Renal cortex interstitium (tissue), 15 donors: ENCODE data around the gene SV2C. TPM values are rescaled to one million over a fixed set of nuclear protein-coding genes. Genes with fewer than 3 reads are reported as not detected.
"Not testable (repeated sequence)": the region's sequence is repeated elsewhere in the genome, so short reads cannot be mapped to it uniquely, and the experiment has no call there.

Experiments used
- DNase-seq, 11 donors: peaks; one replicate each; pipeline ENCODE4 v3.0.0-alpha.2; 2013; ENCODE audit warnings: low read depth in 9 of 11, low spot score in 4 of 11; ENCODE audit errors: extremely low read depth in 1 of 11
- long read RNA-seq, 16 experiments: transcript quantifications; one replicate each; lab custom pipeline, GENCODE V29; 2026
- polyA plus RNA-seq, 3 donors: library from polyadenylated mRNA; unstranded; fragments of 120-200 nt; gene quantifications; one replicate each; pipeline ENCODE4 v1.2.1, GENCODE V29; 2013; ENCODE audit not compliant: insufficient read length in 3 of 3

SV2C gene, protein sequence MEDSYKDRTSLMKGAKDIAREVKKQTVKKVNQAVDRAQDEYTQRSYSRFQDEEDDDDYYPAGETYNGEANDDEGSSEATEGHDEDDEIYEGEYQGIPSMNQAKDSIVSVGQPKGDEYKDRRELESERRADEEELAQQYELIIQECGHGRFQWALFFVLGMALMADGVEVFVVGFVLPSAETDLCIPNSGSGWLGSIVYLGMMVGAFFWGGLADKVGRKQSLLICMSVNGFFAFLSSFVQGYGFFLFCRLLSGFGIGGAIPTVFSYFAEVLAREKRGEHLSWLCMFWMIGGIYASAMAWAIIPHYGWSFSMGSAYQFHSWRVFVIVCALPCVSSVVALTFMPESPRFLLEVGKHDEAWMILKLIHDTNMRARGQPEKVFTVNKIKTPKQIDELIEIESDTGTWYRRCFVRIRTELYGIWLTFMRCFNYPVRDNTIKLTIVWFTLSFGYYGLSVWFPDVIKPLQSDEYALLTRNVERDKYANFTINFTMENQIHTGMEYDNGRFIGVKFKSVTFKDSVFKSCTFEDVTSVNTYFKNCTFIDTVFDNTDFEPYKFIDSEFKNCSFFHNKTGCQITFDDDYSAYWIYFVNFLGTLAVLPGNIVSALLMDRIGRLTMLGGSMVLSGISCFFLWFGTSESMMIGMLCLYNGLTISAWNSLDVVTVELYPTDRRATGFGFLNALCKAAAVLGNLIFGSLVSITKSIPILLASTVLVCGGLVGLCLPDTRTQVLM
- 1 to 10 TPM in 1 of 3 donors, under 1 TPM in 2; 0.23 to 1.3 (median 0.31) TPM for polyA plus RNA-seq
- long read RNA-seq, donor 1, result 0 reads
- long read RNA-seq, donor 2, result 0 reads
- long read RNA-seq, donor 3, result 0 reads
- long read RNA-seq, donor 4, result 0 reads
- long read RNA-seq, donor 5, result 0 reads
- long read RNA-seq, donor 6, result 0 reads
- long read RNA-seq, donor 7, result 0 reads
- long read RNA-seq, donor 8, result 0 reads
- long read RNA-seq, donor 9, result 0 reads
- long read RNA-seq, donor 10, partial matches to known transcripts, result 5 of 5 reads
- long read RNA-seq, donor 10, other reads (novel, unspliced or antisense), result 0 of 5 reads
- long read RNA-seq, donor 11, result 0 reads
- long read RNA-seq, donor 12, result 0 reads
- long read RNA-seq, donor 13, result 0 reads
- long read RNA-seq, donor 14, partial matches to known transcripts, result 14 of 14 reads
- long read RNA-seq, donor 14, other reads (novel, unspliced or antisense), result 0 of 14 reads
- long read RNA-seq, donor 15, result 0 reads
- long read RNA-seq, donor 16, result 0 reads

DNA sequence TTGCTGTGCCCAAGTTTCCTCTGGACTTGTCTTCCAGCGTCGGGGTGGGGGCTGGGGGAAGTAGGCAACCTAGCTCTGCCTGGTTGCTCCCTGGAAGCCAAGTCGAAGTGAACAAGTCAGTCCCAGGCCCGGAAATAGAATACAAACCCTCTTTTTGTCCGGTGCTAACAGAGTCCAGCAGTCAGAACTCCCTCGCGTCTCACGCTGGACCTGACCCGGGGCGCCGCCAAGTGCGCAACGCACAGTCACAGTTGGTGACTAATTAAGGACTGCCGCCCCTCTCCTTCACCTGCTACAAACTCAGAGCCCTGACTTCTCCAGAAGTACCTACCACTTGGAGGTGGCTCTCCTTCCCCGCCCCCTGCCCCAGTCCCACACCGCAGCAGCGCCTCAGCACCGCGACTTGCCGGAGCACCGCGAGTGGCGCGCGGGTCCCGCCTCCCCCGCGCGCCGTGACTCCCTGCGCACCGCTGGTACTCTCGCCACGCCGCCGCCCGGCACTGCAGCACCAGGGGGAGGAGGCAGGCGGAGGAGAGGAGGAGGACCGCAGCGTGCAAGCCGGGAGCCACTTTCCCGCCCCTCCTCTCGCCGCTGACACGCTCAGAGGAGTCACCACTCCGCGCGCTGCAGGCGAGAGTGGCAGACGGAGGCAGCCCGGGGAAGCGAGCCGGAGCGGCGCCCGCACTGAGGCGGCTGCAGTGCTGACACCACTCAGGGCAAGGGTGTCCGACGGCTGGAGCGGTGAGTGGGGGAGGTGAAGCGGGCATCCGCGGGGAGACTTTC is at the start of gene SV2C:
TSS of gene SV2C (plus strand) at position 612 of the 783 bp plus-strand sequence. CDS start 48,368 bp downstream, outside the sequence.
- DNase-seq, result peak in 4 of 11 donors; percentile 10 to 53 (median 30)

DNA sequence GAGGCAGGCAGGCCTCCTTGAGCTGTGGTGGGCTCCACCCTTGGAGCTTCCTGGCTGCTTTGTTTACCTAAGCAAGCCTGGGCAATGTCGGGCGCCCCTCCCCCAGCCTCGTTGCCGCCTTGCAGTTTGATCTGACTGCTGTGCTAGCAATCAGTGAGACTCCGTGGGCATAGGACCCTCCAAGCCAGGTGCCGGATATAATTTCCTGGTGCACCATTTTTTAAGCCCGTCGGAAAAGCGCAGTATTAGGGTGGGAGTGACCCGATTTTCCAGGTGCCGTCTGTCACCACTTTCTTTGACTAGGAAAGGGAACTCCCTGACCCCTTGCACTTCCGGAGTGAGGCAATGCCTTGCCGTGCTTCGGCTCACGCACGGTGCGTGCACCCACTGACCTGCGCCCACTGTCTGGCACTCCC is 45.4 kb upstream of the SV2C start:
- DNase-seq, result not testable (repeated sequence)

DNA sequence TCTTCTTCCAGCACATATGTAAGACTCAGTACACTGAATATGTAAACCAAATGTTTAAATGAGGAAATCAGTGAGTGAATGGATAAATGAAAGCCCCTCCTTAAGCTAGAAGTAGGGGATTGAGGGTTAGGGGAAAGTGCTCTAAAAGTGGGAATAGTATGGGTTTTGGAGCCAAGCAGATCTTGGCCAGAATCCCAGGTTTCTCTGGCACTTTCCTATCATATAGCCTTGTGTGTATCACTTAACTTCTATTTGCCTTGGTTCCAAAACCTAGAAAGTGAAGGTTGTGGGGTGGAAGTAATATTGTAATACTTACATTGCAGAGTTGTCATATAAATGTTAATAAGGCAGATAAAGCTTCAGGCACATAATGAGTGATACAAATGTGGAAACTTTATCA is 45.0 kb upstream of the SV2C start:
- DNase-seq, result no peak

DNA sequence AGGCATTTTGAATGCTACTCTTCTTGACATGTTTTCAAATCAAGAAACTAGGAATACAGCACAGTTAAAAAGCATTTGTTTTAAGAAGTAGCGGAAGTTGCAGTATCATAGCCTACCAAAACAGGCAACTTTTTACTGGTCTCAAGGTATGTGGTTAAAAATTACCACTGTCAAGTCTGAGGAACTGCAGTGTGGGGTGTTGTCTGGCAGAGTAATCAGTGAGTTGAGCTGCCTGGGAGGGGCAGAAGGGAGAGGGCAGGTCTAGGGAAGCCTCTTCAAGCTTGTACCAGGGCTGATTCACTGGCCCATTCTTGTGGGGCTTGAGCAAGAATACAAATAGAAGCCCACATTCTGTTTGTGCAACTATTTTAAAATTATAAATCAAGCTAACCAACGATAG is 42.4 kb upstream of the SV2C start:
- no peak for DNase-seq

DNA sequence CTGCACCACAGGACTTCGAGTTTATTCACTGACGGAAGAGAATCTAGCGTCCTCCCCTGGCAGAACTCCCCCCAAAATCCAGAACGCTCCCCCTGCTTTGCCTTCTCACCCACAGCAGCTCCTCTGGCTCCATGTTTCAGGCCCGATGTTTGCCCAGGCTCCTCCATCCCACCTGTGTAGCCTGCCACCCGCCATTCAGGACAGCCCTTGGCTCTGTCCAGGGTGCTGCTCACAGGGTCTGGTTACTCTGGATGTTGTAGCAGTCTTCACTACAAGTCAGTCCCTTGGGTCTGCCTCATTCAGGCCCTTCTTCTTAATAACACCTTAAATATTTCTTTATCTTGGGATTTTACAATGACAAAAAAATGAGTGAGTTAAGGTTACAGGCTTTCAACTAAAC is 41.3 kb upstream of the SV2C start:
- peak in 9 of 11 donors; percentile 6 to 30 (median 9) for DNase-seq

DNA sequence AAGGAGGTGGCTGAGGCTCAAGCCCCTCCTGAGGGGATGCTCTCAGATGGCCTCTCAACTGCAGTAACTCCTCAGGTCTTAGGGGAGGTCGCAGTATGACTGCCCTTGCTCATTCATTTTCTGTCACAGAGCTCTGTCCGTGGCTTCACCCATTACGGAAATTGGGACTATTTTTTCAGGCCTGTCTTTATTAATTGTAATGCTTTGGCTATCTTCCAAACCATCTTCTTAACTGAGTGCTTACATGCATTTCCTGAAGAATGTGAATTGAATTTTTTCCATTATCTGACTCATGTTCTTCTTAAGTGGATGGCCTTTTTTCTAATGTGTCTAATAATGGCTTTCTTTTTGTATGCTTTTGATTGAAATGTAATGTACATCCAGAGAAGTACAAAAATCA is 36.4 kb upstream of the SV2C start:
- DNase-seq, result no peak

DNA sequence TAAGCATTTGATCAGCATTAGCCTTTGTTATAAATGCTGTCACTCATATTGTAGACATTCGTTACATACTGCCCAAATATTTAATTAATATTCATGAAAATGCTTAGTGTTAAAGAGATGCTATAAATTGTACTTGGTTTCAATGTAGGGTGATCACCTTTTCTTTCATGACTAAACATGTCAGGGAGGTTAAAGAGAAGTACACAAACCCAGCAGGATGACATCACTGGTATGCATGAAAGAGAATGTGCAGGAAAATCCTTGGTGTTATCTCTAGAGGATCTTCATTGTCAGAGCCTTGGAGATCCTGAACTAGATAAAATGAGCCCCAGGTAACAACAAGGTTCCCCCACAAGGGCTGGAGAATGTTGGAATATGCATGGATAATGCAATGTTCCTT is 33.0 kb upstream of the SV2C start:
- no peak for DNase-seq

DNA sequence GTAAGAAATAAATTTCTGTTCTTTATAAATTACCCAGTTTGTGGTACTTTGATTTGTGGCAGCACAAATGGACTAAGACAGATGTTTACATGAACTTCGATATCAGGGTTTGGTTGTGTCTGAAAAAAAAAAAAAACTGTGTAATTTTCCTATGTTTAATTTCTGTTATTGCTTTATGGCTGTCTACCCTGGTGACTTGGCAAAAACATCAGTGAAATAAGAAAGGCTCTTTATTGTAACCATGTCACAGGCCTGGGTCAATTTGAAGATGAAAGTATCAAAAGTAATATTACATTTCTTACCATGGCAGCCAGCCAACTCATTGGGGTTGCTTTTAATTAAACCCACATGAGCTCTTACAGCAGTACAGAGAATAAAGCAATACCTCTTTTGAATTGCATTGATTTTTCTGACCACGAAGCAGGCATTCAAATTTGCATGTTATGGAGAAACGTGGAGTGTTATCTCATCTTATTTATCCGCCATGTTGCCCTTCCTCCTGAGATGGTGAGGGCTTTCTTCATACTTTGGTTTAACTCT is 20.6 kb upstream of the SV2C start:
- no peak for DNase-seq

DNA sequence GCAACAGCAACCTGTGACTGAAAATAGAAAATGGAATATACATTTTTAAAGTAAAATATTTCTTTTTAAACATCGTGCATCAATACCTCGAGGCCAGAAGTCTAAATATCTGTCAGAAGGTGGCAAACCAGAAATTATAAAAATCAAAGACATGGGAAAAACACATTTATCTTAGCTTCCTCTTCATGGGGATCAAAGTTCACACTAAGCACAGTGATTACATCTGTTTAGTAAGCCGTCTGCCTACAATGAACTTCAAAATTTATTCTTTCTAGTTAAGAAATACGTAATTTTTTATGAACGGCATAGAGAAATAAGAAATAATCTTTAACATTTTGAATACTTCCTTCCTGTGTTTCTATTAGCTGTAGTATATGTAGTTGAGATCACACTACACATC is 17.9 kb upstream of the SV2C start:
- no peak for DNase-seq

DNA sequence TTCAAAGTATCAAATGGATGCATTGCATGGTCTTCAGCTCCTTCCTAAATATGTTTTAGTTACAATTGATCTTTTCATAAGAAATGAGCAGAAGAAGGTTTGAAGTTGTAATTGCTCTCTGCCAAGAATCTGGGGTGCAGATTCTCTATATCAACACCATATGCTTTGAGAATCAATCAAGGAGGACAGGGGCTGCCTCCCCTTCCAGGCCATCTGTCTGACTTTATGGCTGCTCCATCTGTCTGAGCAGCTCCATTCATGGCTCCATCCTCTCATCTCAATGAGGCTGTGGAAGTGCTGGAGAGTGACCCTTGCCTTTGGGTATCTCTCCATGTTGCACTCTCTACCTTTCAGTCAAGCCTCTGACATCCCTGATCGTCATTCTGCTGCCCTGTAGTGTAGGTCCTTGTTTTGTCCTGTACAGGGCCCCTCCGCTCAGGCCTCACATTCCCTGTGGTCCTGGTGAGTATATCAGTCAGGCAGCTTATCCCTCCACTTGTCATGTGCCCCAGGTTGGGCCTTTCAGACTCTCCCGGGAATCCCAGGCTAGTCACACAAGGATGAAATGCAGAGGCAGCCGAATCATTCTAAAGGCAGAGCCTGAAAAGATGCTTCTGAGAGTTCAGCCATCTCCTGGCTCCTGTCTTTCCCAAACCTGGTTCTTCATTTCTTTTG is 14.0 kb upstream of the SV2C start:
- DNase-seq, result no peak

DNA sequence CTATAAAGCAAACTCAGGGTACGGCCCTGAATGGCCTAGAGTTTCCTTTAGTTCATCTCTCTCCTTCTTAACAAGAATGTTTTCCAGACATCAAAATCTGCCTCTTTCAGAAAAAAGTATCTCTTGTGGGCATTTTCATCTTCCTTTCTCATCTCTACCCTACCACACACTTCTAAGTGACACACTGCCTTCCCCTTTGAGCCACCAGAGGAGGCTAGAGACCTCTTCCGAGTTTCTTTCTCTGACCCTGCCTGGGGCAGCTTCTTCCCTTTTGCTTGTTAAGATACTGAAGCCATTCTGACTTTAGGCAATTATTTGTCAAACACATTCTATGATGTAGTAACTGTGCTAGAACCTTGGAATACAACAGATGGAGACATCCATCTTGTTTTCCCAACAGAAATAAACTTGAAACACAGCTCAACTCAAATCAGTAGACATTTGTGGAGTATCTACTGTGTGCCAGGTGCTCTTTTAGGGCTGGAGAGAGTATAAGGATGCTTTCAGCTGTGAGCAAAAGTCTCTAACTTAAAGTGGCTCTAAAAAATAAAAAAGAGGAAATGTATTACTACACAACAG is 8.6 kb upstream of the SV2C start:
- DNase-seq, result no peak

DNA sequence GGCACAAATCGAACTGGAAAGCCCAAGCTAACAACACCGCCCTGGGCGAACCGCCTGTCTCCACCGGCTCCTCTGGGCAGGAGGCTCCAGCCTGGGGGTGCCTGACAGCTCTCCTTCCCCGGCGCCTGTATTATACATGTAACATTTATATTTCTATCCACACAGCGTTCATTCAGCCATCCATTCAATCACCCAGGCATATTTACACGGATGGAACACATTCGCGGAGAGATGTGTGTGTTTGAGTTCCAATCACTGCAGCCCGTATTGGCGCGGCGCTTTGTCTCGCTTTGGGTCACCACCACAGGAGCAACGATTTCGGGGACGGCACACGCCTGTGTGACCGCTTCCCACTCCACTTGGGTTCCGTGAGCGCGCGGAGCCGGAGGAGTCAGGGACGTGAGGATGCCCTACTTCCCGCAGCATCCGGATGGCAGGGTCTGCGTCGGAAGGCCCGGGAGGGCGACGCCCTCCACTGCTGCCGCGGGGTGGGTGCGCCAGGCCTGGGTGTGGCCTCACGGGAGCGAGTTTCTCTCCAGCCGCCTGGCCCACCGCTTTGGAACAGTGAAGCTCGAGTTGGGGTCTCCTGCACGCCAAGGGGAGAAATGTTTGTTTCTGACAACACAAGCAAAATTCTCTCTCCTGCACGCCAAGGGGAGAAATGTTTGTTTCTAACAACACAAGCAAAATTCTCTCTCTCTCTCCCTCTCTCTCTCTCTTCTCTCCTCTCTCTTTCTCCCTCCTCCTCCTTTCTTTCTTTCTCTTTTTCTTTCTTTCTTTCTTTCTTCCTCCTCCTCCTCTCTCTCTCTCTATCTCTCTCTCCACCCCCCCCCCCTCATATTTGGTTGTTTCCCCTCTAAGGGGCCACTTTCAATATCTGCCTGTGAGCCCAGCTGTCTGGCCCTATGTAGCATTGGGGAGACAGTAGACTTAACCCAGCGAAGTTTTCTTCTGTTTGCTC is 1.1 kb upstream of the SV2C start:
- DNase-seq, result no peak

DNA sequence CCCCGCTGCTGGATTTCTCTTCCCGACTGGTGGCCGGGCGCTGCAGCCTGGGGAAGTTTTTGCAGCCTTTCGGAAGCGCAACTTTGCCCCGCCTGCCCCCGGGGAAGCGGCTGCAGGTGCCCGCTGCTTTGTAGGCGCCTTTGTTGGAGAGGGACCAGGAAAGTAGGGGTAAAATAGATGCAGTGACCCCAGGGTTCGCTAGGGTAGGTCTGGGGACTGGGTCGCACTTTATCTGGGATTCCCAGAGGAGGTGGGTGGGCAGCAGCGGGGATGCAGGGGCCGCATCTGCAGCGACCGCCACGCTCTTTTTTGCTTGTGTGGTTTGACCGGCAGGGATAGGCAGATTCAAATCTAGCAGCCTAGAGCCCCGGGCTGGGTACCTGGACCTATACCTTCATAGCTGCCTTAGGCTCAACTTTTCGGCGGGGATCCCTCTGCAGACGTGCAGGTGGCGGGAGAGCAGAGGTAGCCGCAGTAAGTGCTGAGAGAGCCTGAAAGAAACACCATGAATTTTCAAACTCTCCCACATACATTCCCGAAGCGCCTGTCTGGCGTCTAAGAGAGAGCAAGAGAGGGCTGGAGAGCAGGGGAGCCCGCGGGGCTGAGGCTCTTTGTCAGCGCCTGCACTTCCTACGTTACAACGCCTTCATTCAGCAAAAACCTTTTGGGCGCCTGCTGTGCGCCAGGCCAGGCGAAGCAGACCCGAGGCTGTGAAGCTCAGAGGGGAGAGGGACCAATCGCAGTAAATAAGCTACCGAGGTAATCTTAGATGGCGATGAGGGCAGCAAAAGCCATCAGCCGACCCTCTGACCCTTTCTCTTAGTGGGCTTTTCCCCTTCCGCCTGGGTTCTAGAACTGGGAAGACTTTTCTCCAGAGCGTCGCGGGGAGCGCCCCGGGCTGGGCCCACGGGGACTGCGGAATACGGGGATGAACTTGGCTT is 642 bp downstream of the SV2C start:
- peak in 1 of 11 donors; percentile 8 for DNase-seq

DNA sequence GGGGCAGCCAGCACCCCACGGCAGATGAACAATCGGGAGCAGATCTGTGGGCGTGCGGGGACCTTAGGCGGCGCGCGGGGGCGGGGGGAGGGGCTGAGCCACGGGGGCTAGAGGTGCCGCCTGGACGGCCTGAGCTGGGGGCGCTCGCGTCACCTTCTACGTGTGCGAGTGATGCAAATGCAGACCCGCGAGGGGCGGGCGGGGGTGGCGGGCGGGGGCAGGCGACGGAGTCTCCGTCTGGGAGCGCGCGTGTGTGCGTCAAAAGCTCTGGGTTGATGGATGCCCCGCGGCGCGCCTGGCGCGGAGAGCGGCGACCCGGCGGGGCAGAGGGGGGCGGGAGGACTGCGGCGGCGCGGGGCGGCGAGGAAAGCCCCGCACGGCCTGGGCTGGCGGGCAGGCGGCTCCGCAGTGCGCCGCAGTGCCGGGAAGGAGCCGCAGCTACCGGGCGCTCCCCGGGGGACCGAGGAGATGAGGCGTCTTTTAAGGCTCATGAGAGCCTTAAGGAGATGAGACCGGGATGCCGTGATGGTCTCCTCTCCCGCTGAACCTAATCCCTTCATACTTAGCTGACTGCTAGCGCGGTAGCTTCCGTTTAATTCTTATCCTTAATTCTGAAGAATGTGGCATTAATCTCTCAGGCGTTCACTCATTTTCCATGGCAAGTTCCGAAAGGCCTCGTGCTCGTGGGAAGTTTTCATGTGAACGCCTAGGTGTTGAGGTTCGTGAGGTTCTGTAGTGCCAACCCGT is 1.5 kb downstream of the SV2C start:
- DNase-seq, result no peak

DNA sequence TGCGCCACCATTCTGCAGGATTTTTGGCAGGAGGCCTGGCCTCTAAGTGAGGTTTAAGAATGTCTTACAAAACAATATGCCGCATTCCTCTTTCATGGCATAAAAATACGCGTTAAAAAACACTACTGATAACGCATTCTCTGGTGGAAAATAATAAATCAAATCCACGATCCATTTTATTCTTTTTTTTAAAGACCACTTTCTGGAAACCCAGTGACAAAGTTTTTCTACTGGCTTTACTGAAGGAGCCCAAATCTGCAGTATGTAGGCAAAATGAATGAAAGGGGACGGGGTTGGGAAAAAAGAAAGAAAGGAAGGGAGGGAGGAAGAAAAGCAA is 2.0 kb downstream of the SV2C start:
- no peak for DNase-seq
